HepG2 (cell line): ENCODE measurements around the gene POLN. TPM values are rescaled to one million over a fixed set of nuclear protein-coding genes. Genes with fewer than 3 reads are reported as not detected.

Experiments
- GMEB1 ChIP-seq: sonication (generic); formaldehyde crosslinking; IDR thresholded peaks from 2 replicates; pipeline ENCODE4 v1.5.1; 2020; ENCODE audit warnings: missing genetic modification reagents, mild to moderate bottlenecking, borderline replicate concordance
- GPN1 ChIP-seq: sonication (generic); formaldehyde crosslinking; IDR thresholded peaks from 2 replicates; pipeline ENCODE4 v1.5.1; 2020; ENCODE audit warnings: missing genetic modification reagents, borderline replicate concordance
- HNF1A ChIP-seq, 2 experiments: sonication (generic) in 1 of 2; formaldehyde crosslinking in 1 of 2; IDR thresholded peaks; 2 replicates each; pipeline versions ENCODE4 v1.4.0 to v1.6.1; 2016 to 2020; ENCODE audit warnings: borderline replicate concordance in 1 of 2, low read depth in 1 of 2, mild to moderate bottlenecking in 1 of 2, missing genetic modification reagents in 1 of 2
- MLXIP ChIP-seq: sonication (generic); formaldehyde crosslinking; IDR thresholded peaks from 2 replicates; pipeline ENCODE4 v1.9.0; 2021; ENCODE audit warnings: missing genetic modification reagents, borderline replicate concordance
- PCBP2 ChIP-seq: fragments of 200-400 bp; formaldehyde crosslinking; optimal IDR thresholded peaks from 2 replicates; pipeline ENCODE3; 2018; ENCODE audit warnings: low read length, low read depth; ENCODE audit not compliant: poor library complexity, severe bottlenecking
- SMAD3 ChIP-seq: sonication (generic); formaldehyde crosslinking; IDR thresholded peaks from 2 replicates; pipeline ENCODE4 v1.4.0; 2020; ENCODE audit warnings: missing genetic modification reagents
- SP5 ChIP-seq: IDR thresholded peaks from 2 replicates; pipeline ENCODE4 v1.6.1; 2016; ENCODE audit warnings: low read depth, borderline replicate concordance
- TAF15 ChIP-seq: fragments of 200-400 bp; formaldehyde crosslinking; IDR thresholded peaks from one replicate; pipeline ENCODE4 v1.6.1; 2018; ENCODE audit warnings: mild to moderate bottlenecking, low read depth, low read length; ENCODE audit not compliant: poor library complexity, severe bottlenecking
- U2AF2 ChIP-seq: fragments of 200-400 bp; formaldehyde crosslinking; IDR thresholded peaks from 2 replicates; pipeline ENCODE4 v1.6.1; 2017; ENCODE audit warnings: low read depth, mild to moderate bottlenecking, low read length
- ZFP62 ChIP-seq: sonication (generic); formaldehyde crosslinking; IDR thresholded peaks from 2 replicates; pipeline ENCODE4 v1.4.0; 2020; ENCODE audit warnings: missing genetic modification reagents
- ZNF550 ChIP-seq: sonication (generic); formaldehyde crosslinking; IDR thresholded peaks from 2 replicates; pipeline ENCODE4 v1.4.0; 2020; ENCODE audit warnings: mild to moderate bottlenecking, missing genetic modification reagents, borderline replicate concordance
- ZNF703 ChIP-seq: sonication (generic); formaldehyde crosslinking; IDR thresholded peaks from 2 replicates; pipeline ENCODE4 v1.5.1; 2020; ENCODE audit warnings: missing genetic modification reagents, mild to moderate bottlenecking, moderate library complexity, borderline replicate concordance
- ZNF713 ChIP-seq: sonication (generic); formaldehyde crosslinking; IDR thresholded peaks from 2 replicates; pipeline ENCODE4 v1.4.0; 2020; ENCODE audit warnings: mild to moderate bottlenecking, missing genetic modification reagents
- polyA plus RNA-seq, 8 experiments: library from polyadenylated mRNA; depleted of rRNA in 3 of 8; stranded (reverse) in 7 of 8; unstranded in 1 of 8; fragments of >200 nt; fragmentation: Illumina TruSeq in 4 of 8; extraction: Trizol in 4 of 8; gene quantifications; 2 replicates each; pipeline versions ENCODE4 v1.2.1 to v1.2.3, GENCODE V29; 2011 to 2016; ENCODE audit warnings: low read depth in 4 of 8, missing spikeins in 1 of 8, mixed read lengths in 1 of 8; ENCODE audit not compliant: insufficient read depth in 1 of 8
- total RNA-seq, 5 experiments: library from RNA; depleted of rRNA; stranded (reverse); fragments of >200 nt; fragmentation: Illumina TruSeq; extraction: Trizol; gene quantifications; 2 replicates each; pipeline ENCODE4 v1.2.3, GENCODE V29; 2016; ENCODE audit warnings: low read depth in 1 of 5
- TF ChIP-seq, protein P1 (sequence below): sonication (generic); formaldehyde crosslinking; conservative IDR thresholded peaks from 2 replicates; pipeline ENCODE4 v1.4.0; 2020; ENCODE audit warnings: mild to moderate bottlenecking, missing genetic modification reagents, moderate library complexity

POLN gene
- total and polyA plus RNA-seq, 2 of the 13 experiments (the other 11 are each of a cell fraction or from before 2014, with no cell fraction given): 0.93 to 1.5 TPM

- TF ChIP-seq GMEB1 (CRISPR knock-in tag) (peak; percentile 36; the same call in 1 of the 2 replicates), ZFP62 (CRISPR knock-in tag) (no peak), SMAD3 (CRISPR knock-in tag) (no peak), SP5 (0 out of 2 replicates have a peak, but pooled peaks have one; percentile 61), ZNF703 (no peak), ZNF713 (CRISPR knock-in tag) (no peak), GPN1 (CRISPR knock-in tag) (no peak), MLXIP (CRISPR knock-in tag) (no peak), ZNF550 (no peak), PCBP2 (no peak), HNF1A (IDR thresholded peaks at IDR 0.05; ENCODE audit: low read depth) (no peak), HNF1A (CRISPR knock-in tag; IDR thresholded peaks at IDR 0.05; ENCODE audit: borderline replicate concordance) (0 out of 2 replicates have a peak, but pooled peaks have one; percentile 18), U2AF2 (no peak), TAF15 (no peak)
- TF ChIP-seq, protein P1, sequence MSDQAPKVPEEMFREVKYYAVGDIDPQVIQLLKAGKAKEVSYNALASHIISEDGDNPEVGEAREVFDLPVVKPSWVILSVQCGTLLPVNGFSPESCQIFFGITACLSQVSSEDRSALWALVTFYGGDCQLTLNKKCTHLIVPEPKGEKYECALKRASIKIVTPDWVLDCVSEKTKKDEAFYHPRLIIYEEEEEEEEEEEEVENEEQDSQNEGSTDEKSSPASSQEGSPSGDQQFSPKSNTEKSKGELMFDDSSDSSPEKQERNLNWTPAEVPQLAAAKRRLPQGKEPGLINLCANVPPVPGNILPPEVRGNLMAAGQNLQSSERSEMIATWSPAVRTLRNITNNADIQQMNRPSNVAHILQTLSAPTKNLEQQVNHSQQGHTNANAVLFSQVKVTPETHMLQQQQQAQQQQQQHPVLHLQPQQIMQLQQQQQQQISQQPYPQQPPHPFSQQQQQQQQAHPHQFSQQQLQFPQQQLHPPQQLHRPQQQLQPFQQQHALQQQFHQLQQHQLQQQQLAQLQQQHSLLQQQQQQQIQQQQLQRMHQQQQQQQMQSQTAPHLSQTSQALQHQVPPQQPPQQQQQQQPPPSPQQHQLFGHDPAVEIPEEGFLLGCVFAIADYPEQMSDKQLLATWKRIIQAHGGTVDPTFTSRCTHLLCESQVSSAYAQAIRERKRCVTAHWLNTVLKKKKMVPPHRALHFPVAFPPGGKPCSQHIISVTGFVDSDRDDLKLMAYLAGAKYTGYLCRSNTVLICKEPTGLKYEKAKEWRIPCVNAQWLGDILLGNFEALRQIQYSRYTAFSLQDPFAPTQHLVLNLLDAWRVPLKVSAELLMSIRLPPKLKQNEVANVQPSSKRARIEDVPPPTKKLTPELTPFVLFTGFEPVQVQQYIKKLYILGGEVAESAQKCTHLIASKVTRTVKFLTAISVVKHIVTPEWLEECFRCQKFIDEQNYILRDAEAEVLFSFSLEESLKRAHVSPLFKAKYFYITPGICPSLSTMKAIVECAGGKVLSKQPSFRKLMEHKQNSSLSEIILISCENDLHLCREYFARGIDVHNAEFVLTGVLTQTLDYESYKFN (CRISPR knock-in tag): peak; percentile 76
These were observed 165.7 kb downstream of the POLN start (continued) for GRCh38 chr4:2075987-2076907.
